ENCODE data around the gene GRIPAP1.

GRCh38 chrX:48974574-48974973, 27.5 kb downstream of the GRIPAP1 start:
- TF ChIP-seq CTCF (IDR thresholded peaks at IDR 0.05) (no peak), POLR2A (IDR thresholded peaks at IDR 0.05) (no peak)
